Neural progenitor cell (in vitro differentiated cells): Measurements from ENCODE around the gene PRDM4. TPM values are rescaled to one million over a fixed set of nuclear protein-coding genes. Genes with fewer than 3 reads are reported as not detected.

Source experiments
- DNase-seq: peaks from one replicate; pipeline ENCODE4 v3.0.0-alpha.2; 2016; ENCODE audit warnings: low spot score
- H2AFZ ChIP-seq: fragments of 200-600 bp; sonication (generic); replicated peaks from 2 replicates; pipeline ENCODE4 v1.6.1; 2016; ENCODE audit warnings: antibody characterized with exemption
- H3F3A ChIP-seq: fragments of 200-600 bp; sonication (generic); 2 replicates; pipeline ENCODE4 v1.6.1; 2016; ENCODE audit warnings: antibody characterized with exemption, low read depth
- H3K27ac ChIP-seq: fragments of 200-600 bp; sonication (generic); 2 replicates; pipeline ENCODE4 v1.5.1; 2016; ENCODE audit warnings: mild to moderate bottlenecking
- H3K27me3 ChIP-seq: fragments of 200-600 bp; sonication (generic); 2 replicates; pipeline ENCODE4 v1.6.1; 2016; ENCODE audit warnings: mild to moderate bottlenecking, moderate library complexity
- H3K36me3 ChIP-seq: fragments of 200-600 bp; sonication (generic); 2 replicates; pipeline ENCODE4 v1.5.1; 2016
- H3K4me1 ChIP-seq: fragments of 200-600 bp; sonication (generic); 2 replicates; pipeline ENCODE4 v1.6.1; 2016; ENCODE audit warnings: mixed run types
- H3K4me2 ChIP-seq: fragments of 200-600 bp; sonication (generic); 2 replicates; pipeline ENCODE4 v1.6.1; 2016
- H3K4me3 ChIP-seq: fragments of 200-600 bp; sonication (generic); 2 replicates; pipeline ENCODE4 v1.5.1; 2016
- H3K79me2 ChIP-seq: fragments of 200-600 bp; sonication (generic); 2 replicates; pipeline ENCODE4 v1.6.1; 2016; ENCODE audit warnings: low read depth
- H3K9ac ChIP-seq: fragments of 200-600 bp; sonication (generic); 2 replicates; pipeline ENCODE4 v1.6.1; 2016
- H3K9me3 ChIP-seq: fragments of 200-600 bp; sonication (generic); 2 replicates; pipeline ENCODE4 v1.5.1; 2016; ENCODE audit warnings: low read depth
- H4K20me1 ChIP-seq: fragments of 200-600 bp; sonication (generic); 2 replicates; pipeline ENCODE4 v1.6.1; 2016; ENCODE audit warnings: low read depth
- H3K27ac Mint-ChIP-seq: 3 replicates; pipeline ENCODE4 v1.8.0; 2021; ENCODE audit warnings: mixed read lengths
- H3K27me3 Mint-ChIP-seq: 2 replicates; pipeline ENCODE4 v1.8.0; 2022; ENCODE audit warnings: low read depth, mild to moderate bottlenecking, inconsistent platforms, moderate library complexity, mixed read lengths; ENCODE audit not compliant: insufficient read depth
- H3K36me3 Mint-ChIP-seq: 3 replicates; pipeline ENCODE4 v1.8.0; 2021; ENCODE audit warnings: mixed read lengths
- H3K4me1 Mint-ChIP-seq: 3 replicates; pipeline ENCODE4 v1.8.0; 2021; ENCODE audit warnings: mixed read lengths
- H3K4me3 Mint-ChIP-seq: 3 replicates; pipeline ENCODE4 v1.8.0; 2021; ENCODE audit warnings: mild to moderate bottlenecking, moderate library complexity, mixed read lengths
- H3K9me3 Mint-ChIP-seq: 3 replicates; pipeline ENCODE4 v1.8.0; 2020; ENCODE audit warnings: mixed read lengths
- EZH2 ChIP-seq: fragments of 200-600 bp; sonication (generic); IDR thresholded peaks from 2 replicates; pipeline ENCODE4 v1.6.1; 2017; ENCODE audit warnings: antibody characterized with exemption, mild to moderate bottlenecking, moderate library complexity
- EZH2phosphoT487 ChIP-seq: fragments of 200-600 bp; sonication (generic); IDR thresholded peaks from 2 replicates; pipeline ENCODE4 v1.6.1; 2017; ENCODE audit warnings: antibody characterized with exemption
- total RNA-seq: library from RNA; depleted of rRNA; stranded (reverse); fragments of >200 nt; gene quantifications from 2 replicates; pipeline ENCODE4 v1.2.3, GENCODE V29; 2015; ENCODE audit warnings: low replicate concordance
- TF ChIP-seq, protein P1 (sequence below): fragments of 200-600 bp; sonication (generic); IDR thresholded peaks from 2 replicates; pipeline ENCODE4 v1.5.1; 2017; ENCODE audit warnings: antibody characterized with exemption, mild to moderate bottlenecking

Gene PRDM4
- total RNA-seq, 1 donor from 2014 or later = 19.3 TPM

DNA sequence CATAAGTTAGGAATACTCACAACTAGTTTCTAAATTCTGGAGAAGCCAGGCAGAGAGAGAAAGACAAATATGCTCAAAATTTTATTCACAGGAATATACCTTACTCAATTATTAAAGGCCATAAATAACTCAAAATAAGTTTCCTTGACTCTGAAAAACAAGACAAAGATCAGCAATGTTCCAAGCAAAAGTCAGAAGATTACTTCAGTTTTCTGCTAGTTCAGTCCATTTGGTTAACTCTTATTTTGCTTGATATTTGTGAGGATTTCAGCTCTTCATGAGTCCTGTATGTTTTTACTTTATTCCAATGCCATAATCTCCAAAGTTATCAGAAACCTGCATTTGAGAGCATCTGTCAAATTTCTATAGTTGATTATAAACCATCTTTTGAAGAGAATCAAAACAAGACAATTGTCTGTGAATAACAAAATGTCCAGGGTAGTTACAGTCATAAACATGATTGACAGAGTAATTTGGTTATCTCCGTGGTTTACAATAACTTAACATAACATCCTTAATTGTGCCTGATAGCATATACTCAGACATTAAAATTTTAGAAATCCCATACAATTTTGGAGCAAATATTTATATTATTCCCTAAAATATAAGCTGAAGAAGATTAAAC lies 30.6 kb upstream of the PRDM4 start:
- no peak for TF ChIP-seq EZH2phosphoT487
- TF ChIP-seq EZH2 = no peak
- TF ChIP-seq, protein P1, sequence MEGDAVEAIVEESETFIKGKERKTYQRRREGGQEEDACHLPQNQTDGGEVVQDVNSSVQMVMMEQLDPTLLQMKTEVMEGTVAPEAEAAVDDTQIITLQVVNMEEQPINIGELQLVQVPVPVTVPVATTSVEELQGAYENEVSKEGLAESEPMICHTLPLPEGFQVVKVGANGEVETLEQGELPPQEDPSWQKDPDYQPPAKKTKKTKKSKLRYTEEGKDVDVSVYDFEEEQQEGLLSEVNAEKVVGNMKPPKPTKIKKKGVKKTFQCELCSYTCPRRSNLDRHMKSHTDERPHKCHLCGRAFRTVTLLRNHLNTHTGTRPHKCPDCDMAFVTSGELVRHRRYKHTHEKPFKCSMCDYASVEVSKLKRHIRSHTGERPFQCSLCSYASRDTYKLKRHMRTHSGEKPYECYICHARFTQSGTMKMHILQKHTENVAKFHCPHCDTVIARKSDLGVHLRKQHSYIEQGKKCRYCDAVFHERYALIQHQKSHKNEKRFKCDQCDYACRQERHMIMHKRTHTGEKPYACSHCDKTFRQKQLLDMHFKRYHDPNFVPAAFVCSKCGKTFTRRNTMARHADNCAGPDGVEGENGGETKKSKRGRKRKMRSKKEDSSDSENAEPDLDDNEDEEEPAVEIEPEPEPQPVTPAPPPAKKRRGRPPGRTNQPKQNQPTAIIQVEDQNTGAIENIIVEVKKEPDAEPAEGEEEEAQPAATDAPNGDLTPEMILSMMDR = no peak
- Histone ChIP-seq H3K4me2 (no peak overlapping the region), H3K4me1 (peaks cover 9% of the 10 kb centered on the region), H3K27ac (no peak overlapping the region), H2AFZ (no peak overlapping the region), H3K79me2 (no peaks in the 10 kb centered on the region), H3K9me3 (no peaks in the 10 kb centered on the region), H3K9ac (no peak overlapping the region), H3K36me3 (no peaks in the 10 kb centered on the region), H4K20me1 (no peaks in the 10 kb centered on the region), H3K27me3 (peaks cover 10% of the 10 kb centered on the region), H3F3A (no peaks in the 10 kb centered on the region), H3K4me3 (no peak overlapping the region)
- peaks cover 11% of the 10 kb centered on the region for H3K27me3 Mint-ChIP-seq
- DNase-seq = no peak
- H3K27ac Mint-ChIP-seq = no peak overlapping the region
- no peak overlapping the region for H3K4me3 Mint-ChIP-seq
- H3K4me1 Mint-ChIP-seq = no peaks in the 10 kb centered on the region
- peaks cover 7% of the 10 kb centered on the region for H3K9me3 Mint-ChIP-seq
- H3K36me3 Mint-ChIP-seq = no peaks in the 10 kb centered on the region

DNA sequence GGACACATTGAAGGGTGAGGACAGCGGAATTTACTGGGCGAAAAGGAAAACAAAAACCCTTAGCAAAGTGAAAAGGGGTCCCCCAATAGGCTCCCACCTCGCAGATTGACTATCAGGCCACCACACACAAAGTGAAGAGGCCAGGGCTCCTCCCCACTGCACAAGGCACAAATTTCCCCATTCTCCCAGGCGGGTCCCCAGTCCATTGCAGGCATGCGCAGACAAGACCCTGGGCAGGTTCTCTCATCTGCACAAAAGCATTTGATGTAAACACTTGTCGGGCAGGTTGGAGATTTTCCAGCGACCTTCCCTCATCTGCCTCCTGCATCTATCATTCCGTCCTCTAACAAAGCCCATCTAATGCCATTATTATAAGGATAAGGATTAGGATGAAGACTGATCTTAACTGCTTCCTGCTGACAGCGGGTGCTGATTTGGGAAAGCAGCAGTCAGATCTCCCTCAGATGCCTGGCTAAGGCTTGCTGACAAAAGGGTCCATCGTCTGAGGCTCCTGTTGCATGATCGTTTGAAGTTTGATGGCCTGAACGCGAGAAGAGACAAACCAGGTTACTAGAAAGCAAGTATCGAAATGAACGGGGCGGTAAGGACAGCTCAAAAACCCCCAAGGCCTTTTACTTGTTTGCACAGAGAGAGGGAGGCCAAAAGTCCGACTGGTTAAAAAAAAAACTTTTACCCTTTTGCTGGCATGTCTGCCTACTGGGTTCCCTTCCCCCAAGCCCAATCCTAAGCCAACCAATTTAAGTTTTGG lies 27.9 kb upstream of the PRDM4 start:
- H4K20me1 ChIP-seq = no peaks in the 10 kb centered on the region
- peaks cover 9% of the 10 kb centered on the region for H3K4me1 ChIP-seq
- H3K27me3 ChIP-seq = no peaks in the 10 kb centered on the region
- no peak overlapping the region for H3K27ac ChIP-seq
- Mint-ChIP-seq H3K9me3 (peaks cover 7% of the 10 kb centered on the region), H3K4me1 (no peaks in the 10 kb centered on the region), H3K27ac (no peak overlapping the region), H3K4me3 (no peak overlapping the region), H3K27me3 (peaks cover 4% of the 10 kb centered on the region), H3K36me3 (no peaks in the 10 kb centered on the region)
- no peaks in the 10 kb centered on the region for H3K9me3 ChIP-seq
- no peak overlapping the region for H3K9ac ChIP-seq
- no peaks in the 10 kb centered on the region for H3K36me3 ChIP-seq
- H2AFZ ChIP-seq = peak overlapping the region; percentile 50
- H3K4me2 ChIP-seq = peak overlapping the region; percentile 2
- no peaks in the 10 kb centered on the region for H3F3A ChIP-seq
- H3K79me2 ChIP-seq = no peaks in the 10 kb centered on the region
- DNase-seq = peak; percentile 3
- TF ChIP-seq, protein P1 = no peak
- TF ChIP-seq EZH2phosphoT487 (no peak), EZH2 (no peak)
- H3K4me3 ChIP-seq = no peak overlapping the region

DNA sequence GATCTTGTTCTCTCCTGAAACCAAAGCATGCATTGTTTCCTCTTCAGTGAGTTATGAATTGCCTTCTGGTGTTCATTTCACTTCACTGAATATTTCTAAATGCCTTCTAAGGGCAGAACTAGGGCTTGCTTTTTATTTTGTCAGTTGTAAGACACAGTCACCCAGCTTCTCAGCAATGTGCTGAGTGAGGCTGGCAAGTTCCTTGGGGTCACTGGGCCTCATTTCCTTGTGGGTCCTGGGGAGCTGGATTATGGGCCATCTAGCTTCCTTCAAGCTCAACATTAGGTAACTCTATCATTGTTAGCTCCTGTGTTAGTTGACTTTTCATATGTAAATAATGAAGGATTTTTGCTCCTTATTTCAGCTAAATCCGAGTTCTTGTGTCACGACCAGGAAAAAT lies 27.3 kb upstream of the PRDM4 start:
- no peak for TF ChIP-seq EZH2phosphoT487
- TF ChIP-seq, protein P1 = no peak
- TF ChIP-seq EZH2 = no peak
- no peaks in the 10 kb centered on the region for H3K9me3 ChIP-seq

More for the DNA sequence above, 27.3 kb upstream of the PRDM4 start:
- Mint-ChIP-seq H3K9me3 (peaks cover 5% of the 10 kb centered on the region), H3K27ac (no peak overlapping the region), H3K4me3 (no peak overlapping the region), H3K27me3 (peaks cover 7% of the 10 kb centered on the region), H3K36me3 (no peaks in the 10 kb centered on the region), H3K4me1 (no peaks in the 10 kb centered on the region)
- H3K4me1 ChIP-seq = peaks cover 9% of the 10 kb centered on the region
- no peak for DNase-seq
- H3K4me3 ChIP-seq = no peak overlapping the region
- no peak overlapping the region for H3K9ac ChIP-seq
- no peaks in the 10 kb centered on the region for H3K36me3 ChIP-seq
- H3K27me3 ChIP-seq = no peaks in the 10 kb centered on the region
- peak overlapping the region; percentile 50 for H2AFZ ChIP-seq
- no peaks in the 10 kb centered on the region for H3F3A ChIP-seq
- no peaks in the 10 kb centered on the region for H4K20me1 ChIP-seq
- H3K79me2 ChIP-seq = no peaks in the 10 kb centered on the region
- H3K27ac ChIP-seq = no peak overlapping the region
- H3K4me2 ChIP-seq = no peak overlapping the region
